WTC11 (cell line): ENCODE results near the gene APBA1.

Experiments
- CREB1 ChIP-seq: sonication (generic); formaldehyde crosslinking; IDR thresholded peaks from 2 replicates; pipeline ENCODE4 v1.8.0; 2023; ENCODE audit warnings: mild to moderate bottlenecking, missing genetic modification reagents
- CTCF ChIP-seq: fragments of 200-600 bp; IDR thresholded peaks from 2 replicates; pipeline ENCODE4 v1.8.0; 2022; ENCODE audit warnings: antibody characterized with exemption
- FOXJ3 ChIP-seq: sonication (generic); formaldehyde crosslinking; IDR thresholded peaks from 2 replicates; pipeline ENCODE4 v1.9.0; 2021; ENCODE audit warnings: missing genetic modification reagents, mild to moderate bottlenecking, borderline replicate concordance
- JAZF1 ChIP-seq: fragments of 250-450 bp; sonication (Bioruptor Pico); IDR thresholded peaks from 2 replicates; pipeline ENCODE4 v1.9.0; 2021; ENCODE audit warnings: moderate library complexity, mild to moderate bottlenecking, inconsistent platforms
- STAT6 ChIP-seq: sonication (generic); formaldehyde crosslinking; conservative IDR thresholded peaks from 2 replicates; pipeline ENCODE4 v1.8.1; 2023; ENCODE audit warnings: mild to moderate bottlenecking, low read depth, missing genetic modification reagents, moderate library complexity
- TF ChIP-seq, protein P1 (sequence below): fragments of 250-450 bp; sonication (Bioruptor Pico); IDR thresholded peaks from 2 replicates; pipeline ENCODE4 v1.9.0; 2021; ENCODE audit warnings: mild to moderate bottlenecking, borderline replicate concordance
- TF ChIP-seq, protein P2 (sequence below): sonication (generic); formaldehyde crosslinking; conservative IDR thresholded peaks from 2 replicates; pipeline ENCODE4 v1.8.1; 2022; ENCODE audit warnings: mild to moderate bottlenecking, missing genetic modification reagents
- TF ChIP-seq, protein P3 (sequence below): sonication (generic); formaldehyde crosslinking; IDR thresholded peaks from 2 replicates; pipeline ENCODE4 v1.8.1; 2023; ENCODE audit warnings: mild to moderate bottlenecking, missing genetic modification reagents, moderate library complexity
- TF ChIP-seq, protein P4 (sequence below): sonication (generic); formaldehyde crosslinking; IDR thresholded peaks from 2 replicates; pipeline ENCODE4 v1.8.1; 2022; ENCODE audit warnings: low read depth, missing genetic modification reagents, borderline replicate concordance

- TF ChIP-seq, protein P1, sequence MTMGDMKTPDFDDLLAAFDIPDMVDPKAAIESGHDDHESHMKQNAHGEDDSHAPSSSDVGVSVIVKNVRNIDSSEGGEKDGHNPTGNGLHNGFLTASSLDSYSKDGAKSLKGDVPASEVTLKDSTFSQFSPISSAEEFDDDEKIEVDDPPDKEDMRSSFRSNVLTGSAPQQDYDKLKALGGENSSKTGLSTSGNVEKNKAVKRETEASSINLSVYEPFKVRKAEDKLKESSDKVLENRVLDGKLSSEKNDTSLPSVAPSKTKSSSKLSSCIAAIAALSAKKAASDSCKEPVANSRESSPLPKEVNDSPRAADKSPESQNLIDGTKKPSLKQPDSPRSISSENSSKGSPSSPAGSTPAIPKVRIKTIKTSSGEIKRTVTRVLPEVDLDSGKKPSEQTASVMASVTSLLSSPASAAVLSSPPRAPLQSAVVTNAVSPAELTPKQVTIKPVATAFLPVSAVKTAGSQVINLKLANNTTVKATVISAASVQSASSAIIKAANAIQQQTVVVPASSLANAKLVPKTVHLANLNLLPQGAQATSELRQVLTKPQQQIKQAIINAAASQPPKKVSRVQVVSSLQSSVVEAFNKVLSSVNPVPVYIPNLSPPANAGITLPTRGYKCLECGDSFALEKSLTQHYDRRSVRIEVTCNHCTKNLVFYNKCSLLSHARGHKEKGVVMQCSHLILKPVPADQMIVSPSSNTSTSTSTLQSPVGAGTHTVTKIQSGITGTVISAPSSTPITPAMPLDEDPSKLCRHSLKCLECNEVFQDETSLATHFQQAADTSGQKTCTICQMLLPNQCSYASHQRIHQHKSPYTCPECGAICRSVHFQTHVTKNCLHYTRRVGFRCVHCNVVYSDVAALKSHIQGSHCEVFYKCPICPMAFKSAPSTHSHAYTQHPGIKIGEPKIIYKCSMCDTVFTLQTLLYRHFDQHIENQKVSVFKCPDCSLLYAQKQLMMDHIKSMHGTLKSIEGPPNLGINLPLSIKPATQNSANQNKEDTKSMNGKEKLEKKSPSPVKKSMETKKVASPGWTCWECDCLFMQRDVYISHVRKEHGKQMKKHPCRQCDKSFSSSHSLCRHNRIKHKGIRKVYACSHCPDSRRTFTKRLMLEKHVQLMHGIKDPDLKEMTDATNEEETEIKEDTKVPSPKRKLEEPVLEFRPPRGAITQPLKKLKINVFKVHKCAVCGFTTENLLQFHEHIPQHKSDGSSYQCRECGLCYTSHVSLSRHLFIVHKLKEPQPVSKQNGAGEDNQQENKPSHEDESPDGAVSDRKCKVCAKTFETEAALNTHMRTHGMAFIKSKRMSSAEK (CRISPR knock-in tag): no peak
- TF ChIP-seq FOXJ3 (CRISPR knock-in tag) (no peak), CTCF (no peak), CREB1 (CRISPR knock-in tag) (no peak), JAZF1 (CRISPR knock-in tag) (no peak), STAT6 (no peak)
- TF ChIP-seq, protein P2, sequence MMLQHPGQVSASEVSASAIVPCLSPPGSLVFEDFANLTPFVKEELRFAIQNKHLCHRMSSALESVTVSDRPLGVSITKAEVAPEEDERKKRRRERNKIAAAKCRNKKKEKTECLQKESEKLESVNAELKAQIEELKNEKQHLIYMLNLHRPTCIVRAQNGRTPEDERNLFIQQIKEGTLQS (CRISPR knock-in tag): no peak
- TF ChIP-seq, protein P3, sequence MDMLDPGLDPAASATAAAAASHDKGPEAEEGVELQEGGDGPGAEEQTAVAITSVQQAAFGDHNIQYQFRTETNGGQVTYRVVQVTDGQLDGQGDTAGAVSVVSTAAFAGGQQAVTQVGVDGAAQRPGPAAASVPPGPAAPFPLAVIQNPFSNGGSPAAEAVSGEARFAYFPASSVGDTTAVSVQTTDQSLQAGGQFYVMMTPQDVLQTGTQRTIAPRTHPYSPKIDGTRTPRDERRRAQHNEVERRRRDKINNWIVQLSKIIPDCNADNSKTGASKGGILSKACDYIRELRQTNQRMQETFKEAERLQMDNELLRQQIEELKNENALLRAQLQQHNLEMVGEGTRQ (CRISPR knock-in tag): no peak
- TF ChIP-seq, protein P4, sequence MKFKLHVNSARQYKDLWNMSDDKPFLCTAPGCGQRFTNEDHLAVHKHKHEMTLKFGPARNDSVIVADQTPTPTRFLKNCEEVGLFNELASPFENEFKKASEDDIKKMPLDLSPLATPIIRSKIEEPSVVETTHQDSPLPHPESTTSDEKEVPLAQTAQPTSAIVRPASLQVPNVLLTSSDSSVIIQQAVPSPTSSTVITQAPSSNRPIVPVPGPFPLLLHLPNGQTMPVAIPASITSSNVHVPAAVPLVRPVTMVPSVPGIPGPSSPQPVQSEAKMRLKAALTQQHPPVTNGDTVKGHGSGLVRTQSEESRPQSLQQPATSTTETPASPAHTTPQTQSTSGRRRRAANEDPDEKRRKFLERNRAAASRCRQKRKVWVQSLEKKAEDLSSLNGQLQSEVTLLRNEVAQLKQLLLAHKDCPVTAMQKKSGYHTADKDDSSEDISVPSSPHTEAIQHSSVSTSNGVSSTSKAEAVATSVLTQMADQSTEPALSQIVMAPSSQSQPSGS (CRISPR knock-in tag): no peak
These were observed 197.3 kb downstream of the APBA1 start for GRCh38 chr9:69474821-69475220.
